ENCODE data around the gene ARF1. TPM values are rescaled to one million over a fixed set of nuclear protein-coding genes. Genes with fewer than 3 reads are reported as not detected.

ARF1 gene
- total RNA-seq, 1 experiment from 2014 or later = 512 TPM

DNA sequence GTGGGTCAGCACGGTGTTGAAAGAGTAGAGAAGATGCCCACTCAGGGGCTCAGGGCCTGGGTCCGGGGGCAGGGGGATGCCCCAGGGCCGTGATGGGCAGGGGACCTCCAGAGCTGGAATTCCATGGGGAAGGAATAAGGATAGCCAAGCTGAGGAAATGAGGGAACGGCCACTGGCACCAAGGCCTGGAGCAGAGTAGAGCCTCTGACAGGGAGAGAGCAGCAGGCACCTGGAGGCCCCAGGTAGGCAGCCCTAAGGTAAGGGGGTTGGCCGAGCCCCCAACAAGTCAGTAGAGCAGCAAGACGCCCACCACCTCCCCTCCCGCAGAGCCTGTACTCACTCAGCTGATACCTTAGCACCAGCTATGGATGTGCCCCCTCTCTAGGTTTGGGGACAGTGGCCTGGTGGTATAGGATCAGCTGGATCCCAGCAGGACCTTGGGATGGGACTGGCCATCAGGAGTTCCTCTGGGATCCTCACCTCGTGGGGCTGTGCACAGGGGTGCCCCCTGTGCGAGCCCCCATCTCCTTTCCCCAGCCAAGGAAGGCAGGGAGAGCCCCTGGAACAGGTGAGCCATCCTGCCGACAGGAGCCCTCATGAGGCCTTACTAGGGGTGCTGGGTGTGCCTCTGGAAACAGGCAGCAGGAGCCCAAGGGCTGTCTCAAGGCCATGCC lies 21.0 kb upstream of the ARF1 start:
- H3K27me3 Mint-ChIP-seq (ENCODE audit: unreplicated experiment) = peaks cover 48% of the 10 kb centered on the region
- H3K4me1 Mint-ChIP-seq (ENCODE audit: low read depth, unreplicated experiment) = peaks cover 9% of the 10 kb centered on the region
- H3K4me3 Mint-ChIP-seq (ENCODE audit: low read depth, unreplicated experiment) = no peak overlapping the region
- peaks cover 6% of the 10 kb centered on the region for H3K36me3 Mint-ChIP-seq (ENCODE audit: insufficient read depth, unreplicated experiment)
- intact Hi-C loops (cut with micrococcal nuclease; ENCODE audit: unreplicated experiment) = no loop called here
- H3K27ac Mint-ChIP-seq (ENCODE audit: unreplicated experiment) = no peak overlapping the region
- BruUV-seq (replicated peaks) = no TSS peak
- CTCF ChIA-PET = no interaction called here
- TF ChIP-seq CTCF (IDR thresholded peaks at IDR 0.05; ENCODE audit: unreplicated experiment) = no peak
- H3K9me3 Mint-ChIP-seq (ENCODE audit: low read depth, unreplicated experiment) = peaks cover 3% of the 10 kb centered on the region
- no peak for DNase-seq

GRCh38 chr1:228062085-228062791 lies 20.3 kb upstream of the ARF1 start:
- H3K4me1 Mint-ChIP-seq (ENCODE audit: low read depth, unreplicated experiment) = peaks cover 9% of the 10 kb centered on the region
- H3K36me3 Mint-ChIP-seq (ENCODE audit: insufficient read depth, unreplicated experiment) = peaks cover 6% of the 10 kb centered on the region
- H3K27ac Mint-ChIP-seq (ENCODE audit: unreplicated experiment) = no peak overlapping the region
- peaks cover 3% of the 10 kb centered on the region for H3K9me3 Mint-ChIP-seq (ENCODE audit: low read depth, unreplicated experiment)
- TF ChIP-seq CTCF (IDR thresholded peaks at IDR 0.05; ENCODE audit: unreplicated experiment) = no peak
- no TSS peak for BruUV-seq (replicated peaks)
- intact Hi-C loops (cut with micrococcal nuclease; ENCODE audit: unreplicated experiment) = no loop called here
- H3K27me3 Mint-ChIP-seq (ENCODE audit: unreplicated experiment) = peaks cover 50% of the 10 kb centered on the region
- no peak overlapping the region for H3K4me3 Mint-ChIP-seq (ENCODE audit: low read depth, unreplicated experiment)
- no peak for DNase-seq
- CTCF ChIA-PET = no interaction called here

DNA sequence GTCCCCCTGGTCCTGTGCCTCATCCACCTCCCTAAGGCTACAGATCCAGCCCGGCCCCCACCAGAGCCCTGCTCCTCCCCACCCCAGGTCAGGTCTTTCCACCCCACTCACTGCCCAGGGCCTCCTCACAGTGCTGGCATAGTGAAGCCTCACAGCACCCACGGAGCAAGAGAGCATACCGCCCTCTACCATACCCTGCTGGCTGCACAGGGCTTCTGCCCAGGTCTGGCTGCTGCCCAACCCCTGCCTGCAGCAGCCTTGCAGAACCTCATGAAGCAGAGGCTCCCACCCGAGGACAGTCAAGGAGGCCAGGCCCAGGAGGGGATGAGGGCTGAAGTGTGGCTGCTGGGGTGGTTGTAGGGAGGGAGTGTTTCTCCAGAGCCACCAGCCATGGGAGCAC lies 19.7 kb upstream of the ARF1 start:
- DNase-seq = no peak
- BruUV-seq (replicated peaks) = no TSS peak
- peaks cover 6% of the 10 kb centered on the region for H3K36me3 Mint-ChIP-seq (ENCODE audit: insufficient read depth, unreplicated experiment)
- peaks cover 3% of the 10 kb centered on the region for H3K9me3 Mint-ChIP-seq (ENCODE audit: low read depth, unreplicated experiment)
- no peak overlapping the region for H3K4me3 Mint-ChIP-seq (ENCODE audit: low read depth, unreplicated experiment)
- intact Hi-C loops (cut with micrococcal nuclease; ENCODE audit: unreplicated experiment) = no loop called here
- no peak for TF ChIP-seq CTCF (IDR thresholded peaks at IDR 0.05; ENCODE audit: unreplicated experiment)
- H3K27ac Mint-ChIP-seq (ENCODE audit: unreplicated experiment) = no peak overlapping the region
- peaks cover 8% of the 10 kb centered on the region for H3K4me1 Mint-ChIP-seq (ENCODE audit: low read depth, unreplicated experiment)
- peaks cover 50% of the 10 kb centered on the region for H3K27me3 Mint-ChIP-seq (ENCODE audit: unreplicated experiment)
- CTCF ChIA-PET = no interaction called here

- DNase-seq = no peak
- H3K27me3 Mint-ChIP-seq (ENCODE audit: unreplicated experiment) = peaks cover 50% of the 10 kb centered on the region
- H3K27ac Mint-ChIP-seq (ENCODE audit: unreplicated experiment) = no peak overlapping the region
- BruUV-seq (replicated peaks) = no TSS peak
- intact Hi-C loops (cut with micrococcal nuclease; ENCODE audit: unreplicated experiment) = no loop called here
- H3K36me3 Mint-ChIP-seq (ENCODE audit: insufficient read depth, unreplicated experiment) = peaks cover 6% of the 10 kb centered on the region
- no peak for TF ChIP-seq CTCF (IDR thresholded peaks at IDR 0.05; ENCODE audit: unreplicated experiment)
- no peaks in the 10 kb centered on the region for H3K9me3 Mint-ChIP-seq (ENCODE audit: low read depth, unreplicated experiment)
- peaks cover 1% of the 10 kb centered on the region for H3K4me1 Mint-ChIP-seq (ENCODE audit: low read depth, unreplicated experiment)
- CTCF ChIA-PET = no interaction called here
- no peak overlapping the region for H3K4me3 Mint-ChIP-seq (ENCODE audit: low read depth, unreplicated experiment)
Measured at GRCh38 chr1:228063251-228064191, 19.0 kb upstream of the ARF1 start.

Measured in Calu3 (cell line).